Activated CD4-positive, alpha-beta T cell treated with anti-CD3 and anti-CD28 coated beads, Interleukin-2, amount 50 U/mL, for 1 hour (primary cell): ENCODE data around the gene SLC4A11.
"Not testable (repeated sequence)": the region's sequence is repeated elsewhere in the genome, so short reads cannot be mapped to it uniquely, and the experiment has no call there.

Source experiments
- DNase-seq: peaks from one replicate; pipeline ENCODE4 v3.0.0-alpha.2; 2020

The SLC4A11 gene

DNA sequence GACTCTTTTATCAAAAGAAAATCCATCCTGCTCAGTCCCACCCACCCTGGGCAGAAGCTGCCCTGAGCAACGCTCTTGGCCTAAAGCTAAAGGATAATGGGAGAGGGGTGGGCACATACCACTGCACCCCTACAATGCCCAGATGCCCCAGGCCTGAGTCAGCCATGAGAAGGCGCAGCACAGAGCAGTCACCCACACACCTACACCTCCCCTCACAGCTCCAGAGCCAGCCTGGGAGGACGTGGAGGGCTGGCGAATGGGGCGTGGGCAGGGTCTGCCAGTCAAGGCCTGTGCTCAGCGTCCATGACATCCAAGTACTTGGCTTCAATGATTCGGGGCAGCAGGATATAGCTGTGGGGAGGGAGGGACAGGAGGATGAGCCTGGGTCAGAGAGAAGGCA, 11.5 kb downstream of the SLC4A11 start:
- no peak for DNase-seq

DNA sequence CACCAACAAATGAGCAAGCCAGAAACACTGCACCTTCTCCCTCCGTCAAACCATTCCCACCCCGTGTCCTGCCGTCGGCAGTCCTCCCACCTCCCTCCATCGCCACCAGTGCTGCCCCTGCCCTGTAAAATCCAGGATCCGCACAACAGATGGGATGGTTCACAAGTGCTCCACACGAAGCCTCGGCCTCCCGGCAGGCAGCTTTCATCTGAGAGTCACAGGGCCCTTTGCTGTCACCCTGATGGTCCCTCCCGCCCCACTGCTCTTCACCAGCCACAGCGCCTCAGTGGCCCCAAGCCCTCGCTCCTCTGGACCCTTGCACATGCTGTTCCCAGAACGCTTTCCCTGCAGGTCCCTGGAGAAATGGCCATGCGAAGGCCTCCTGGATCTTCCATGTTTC, 12.1 kb downstream of the SLC4A11 start:
- no peak for DNase-seq

DNA sequence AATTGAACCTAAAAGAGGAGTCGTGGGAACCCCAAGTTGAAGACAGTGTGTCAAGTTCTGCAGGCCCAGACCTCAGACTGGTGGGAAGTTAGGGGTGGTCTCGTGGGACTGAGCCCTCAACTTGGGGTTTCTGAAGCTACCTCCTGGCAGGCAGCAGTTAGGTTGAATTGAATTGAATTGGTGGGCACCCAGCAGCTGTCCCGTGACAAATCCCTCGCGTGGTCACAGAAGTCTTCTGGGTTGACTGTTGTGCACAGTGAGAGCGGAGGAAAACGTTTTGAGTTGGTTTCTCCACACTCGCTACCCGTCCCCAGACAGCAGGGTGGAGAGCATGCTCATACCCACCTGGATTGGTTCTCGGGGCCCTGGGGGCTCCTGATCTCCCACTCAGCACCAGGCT, 12.9 kb downstream of the SLC4A11 start:
- DNase-seq: no peak

DNA sequence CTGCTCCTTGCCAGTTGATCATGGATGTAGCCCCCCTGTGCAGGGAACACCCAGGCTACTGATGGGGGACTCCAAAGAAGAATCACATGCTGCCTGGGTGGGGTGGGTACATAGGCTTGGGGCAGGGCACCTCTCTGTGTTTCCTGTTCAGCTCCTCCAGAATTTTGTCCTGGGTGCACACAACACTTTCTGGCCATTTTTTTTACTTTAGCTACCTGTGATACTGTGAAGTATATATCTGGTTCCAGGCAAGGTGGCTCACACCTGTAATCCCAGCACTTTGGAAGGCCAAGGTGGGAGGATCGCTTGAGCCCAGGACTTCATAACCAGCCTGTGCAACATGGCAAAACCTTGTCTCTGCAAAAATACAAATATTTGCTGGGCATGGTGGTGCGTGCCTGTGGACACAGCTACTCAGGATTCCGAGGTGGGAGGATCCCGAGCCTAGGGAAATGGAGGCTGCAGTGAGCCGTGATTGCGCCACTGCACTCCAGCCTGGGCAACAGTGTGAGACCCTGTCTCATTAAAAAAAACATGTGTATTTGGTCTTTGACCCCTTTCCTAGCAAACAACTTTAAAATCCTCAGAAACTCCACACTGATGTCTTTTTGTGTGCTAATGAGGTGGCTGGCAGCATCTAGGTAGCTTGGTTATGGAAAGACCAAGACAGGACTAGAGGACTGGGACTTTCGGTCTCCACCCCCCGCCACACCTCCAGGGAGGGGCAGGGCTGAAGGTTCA, 14.1 kb downstream of the SLC4A11 start:
- no peak for DNase-seq

DNA sequence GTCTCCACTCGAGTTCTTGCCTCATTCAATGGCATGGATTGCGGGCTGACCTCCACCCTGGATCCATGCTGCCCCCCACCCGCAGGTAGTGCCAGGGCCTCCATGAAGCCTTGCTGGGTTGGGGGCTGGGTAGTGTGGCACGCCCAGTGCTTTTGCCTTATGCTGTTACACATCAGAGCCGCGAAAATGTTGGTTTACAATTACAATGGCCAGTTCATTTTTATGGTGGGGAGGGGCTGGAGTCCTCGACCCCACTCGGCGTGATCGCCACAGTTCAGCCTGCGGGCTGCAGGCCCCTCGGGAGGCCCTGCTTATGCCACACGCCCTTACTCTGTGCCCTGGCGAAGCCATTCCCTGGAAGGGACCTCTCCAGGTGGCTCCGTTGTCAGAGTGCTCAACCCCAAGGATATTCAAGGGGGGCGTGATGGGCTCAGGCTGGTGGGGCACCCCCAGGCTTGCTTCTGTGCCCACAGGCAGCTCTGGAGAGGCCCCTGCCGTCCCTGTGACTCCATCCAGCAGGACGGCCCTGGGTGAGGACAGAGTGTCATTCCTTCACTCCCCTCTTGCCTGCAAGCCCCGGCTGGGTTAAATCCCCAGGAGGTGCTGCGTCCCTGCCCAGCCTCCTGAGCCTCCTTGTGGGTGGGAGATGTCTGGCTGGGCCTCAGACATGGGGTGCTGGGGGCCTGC, 14.9 kb downstream of the SLC4A11 start:
- DNase-seq: no peak

DNA sequence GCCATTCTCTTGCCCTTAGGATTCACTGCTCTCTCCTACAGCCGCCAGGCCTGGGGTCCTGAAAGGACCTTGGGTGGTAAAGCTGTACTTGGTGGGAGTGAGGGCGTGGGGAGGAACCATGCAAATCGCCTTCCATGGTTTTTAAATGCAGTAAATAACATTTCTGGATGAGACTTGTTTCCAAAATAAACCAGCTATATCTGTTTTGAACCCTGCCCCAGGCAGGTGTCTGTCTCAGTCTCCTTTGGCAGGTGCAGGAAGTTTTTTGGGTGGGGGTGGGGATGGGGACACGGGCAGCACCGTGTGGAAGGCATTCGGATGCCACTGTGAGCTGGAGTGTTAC, 15.4 kb downstream of the SLC4A11 start:
- DNase-seq: no peak

DNA sequence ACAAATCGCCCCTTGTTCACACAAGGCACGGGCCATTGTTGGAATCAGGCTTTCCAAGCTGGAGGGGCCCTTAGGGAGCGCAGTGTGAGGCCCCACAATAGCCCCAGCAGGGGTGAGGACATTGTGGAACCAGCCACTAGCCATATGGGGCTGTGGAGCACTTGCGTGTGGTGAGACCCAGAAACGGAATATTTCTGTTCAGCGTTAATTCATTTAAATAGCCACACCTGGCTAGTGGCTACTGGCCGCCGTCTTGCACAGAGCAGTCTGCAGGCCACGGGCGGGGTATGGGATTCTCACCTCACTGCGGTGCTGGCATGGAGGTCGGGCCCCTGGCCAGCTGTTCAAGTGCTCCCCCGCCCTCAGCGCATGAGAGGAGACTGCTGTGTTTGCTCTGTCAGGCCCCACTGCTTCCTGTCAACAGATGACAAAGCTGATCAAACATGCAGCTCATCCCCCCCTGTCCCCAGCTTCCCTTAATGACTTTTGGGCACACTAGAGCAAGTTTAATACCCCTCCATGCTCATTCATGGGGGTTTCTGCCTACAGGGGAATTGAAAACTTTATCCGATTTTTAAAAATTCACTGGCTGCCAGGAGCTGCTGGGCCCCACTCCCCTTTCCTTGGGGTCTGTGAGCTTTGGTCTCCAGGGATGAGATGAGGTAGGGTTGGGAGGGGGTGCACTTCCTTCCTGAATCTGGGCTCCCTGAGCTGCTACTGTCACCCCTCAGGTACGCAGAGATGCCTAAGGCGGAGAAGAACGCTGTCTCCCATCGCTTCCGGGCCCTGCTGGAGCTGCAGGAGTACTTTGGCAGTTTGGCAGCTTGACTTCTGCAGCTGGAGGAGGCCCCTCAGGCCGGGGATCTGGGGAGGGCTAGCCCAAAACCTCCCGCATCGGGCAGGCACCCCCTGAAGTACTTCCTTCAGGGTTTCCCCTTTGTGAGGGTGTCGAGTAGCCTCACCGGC, 16.1 kb downstream of the SLC4A11 start:
- DNase-seq: peak; percentile 18

DNA sequence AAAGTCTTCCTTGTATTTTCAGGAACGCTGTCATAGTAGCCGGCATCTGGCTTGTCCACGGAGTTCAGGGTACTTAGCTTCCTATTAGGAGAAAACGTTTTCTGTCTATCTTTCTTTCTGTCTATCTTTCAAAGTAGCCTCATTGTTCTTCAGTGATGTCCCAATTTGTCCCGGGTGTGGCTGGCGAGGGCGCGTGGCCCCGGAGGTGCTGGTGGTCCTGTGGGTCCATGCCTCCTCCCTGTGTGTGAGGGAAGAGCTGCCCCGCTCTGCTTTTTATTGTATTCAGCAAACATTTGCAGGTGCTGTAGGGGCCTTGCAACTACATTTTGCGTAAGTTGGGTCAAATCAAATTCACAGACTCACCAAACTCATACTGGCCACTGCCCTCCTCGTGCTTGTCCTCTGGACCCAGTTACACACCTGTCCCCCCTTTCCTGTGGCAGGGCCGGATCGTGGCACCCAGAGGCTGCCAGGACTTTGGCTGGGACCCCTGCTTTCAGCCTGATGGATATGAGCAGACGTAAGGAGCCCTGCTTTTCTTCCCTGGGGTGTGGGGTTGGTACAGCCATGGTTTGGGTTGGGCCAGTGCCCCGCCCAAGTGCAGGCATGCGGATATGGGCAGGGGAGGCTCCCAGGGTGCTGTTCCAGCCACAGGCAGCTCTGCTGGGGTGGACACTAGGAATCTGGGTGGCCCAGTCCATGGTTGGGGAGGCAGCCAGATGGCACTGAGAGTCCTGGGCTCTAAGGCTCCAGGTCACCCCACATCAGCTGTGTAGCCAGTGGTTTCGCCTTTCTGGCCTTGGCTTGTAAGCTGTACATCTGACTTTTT, 17.4 kb downstream of the SLC4A11 start:
- no peak for DNase-seq

DNA sequence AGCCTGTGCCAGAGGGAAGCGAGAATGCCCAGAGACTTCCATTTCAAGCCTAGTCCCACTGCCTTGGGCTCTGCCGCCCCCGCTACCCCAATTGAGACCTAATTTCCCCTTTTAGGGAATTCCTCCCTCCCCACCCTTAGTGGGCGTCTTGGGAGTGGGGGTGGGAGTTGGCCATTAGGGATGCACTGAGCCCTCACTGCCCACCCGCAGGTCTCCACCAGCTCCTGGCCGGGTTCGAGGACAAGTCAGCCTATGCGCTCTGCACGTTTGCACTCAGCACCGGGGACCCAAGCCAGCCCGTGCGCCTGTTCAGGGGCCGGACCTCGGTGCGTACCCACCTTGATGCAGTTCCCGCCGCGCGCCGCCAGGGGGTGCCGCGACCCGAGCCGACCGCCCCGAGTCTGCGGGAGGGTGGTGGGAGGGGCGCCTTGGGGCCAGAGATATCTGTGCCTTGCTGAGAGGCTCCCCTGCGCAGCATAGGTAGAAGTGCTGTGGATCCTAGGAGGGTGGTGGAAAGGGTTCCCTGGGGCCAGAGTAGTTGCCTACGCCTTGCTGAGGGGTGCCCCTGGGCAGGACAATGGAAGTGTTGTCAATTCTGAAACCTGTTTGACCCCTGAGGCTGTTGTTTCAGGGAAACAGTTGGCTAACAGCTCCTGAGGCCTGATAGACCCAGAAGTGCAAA, 20.5 kb downstream of the SLC4A11 start:
- DNase-seq: peak; percentile 78

DNA sequence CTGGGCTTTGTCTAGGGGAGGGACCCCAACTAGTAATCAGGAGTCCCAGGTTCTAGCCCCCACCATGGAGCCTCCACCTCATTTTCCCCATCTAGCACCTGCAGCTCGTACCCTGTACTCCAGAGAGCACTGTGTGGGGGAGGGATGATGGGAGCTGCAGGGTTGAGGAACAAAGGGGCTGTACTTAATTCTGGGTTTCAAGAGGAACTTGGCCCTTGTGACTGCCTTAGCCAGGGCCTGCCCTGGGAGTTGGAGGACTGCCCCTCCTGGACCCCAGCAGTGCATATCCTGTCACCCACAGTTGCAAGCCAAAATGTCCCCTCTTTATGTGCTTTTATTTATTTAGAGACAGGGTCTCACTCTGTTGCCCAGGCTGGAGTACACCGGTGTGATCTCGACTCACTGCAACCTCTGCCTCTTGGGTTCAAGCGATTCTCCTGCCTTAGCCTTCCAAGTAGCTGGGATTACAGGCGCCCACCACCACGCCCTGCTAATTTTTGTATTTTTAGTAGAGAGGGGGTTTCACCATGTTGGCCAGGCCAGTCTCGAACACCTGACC, 23.6 kb downstream of the SLC4A11 start:
- not testable (repeated sequence) for DNase-seq

DNA sequence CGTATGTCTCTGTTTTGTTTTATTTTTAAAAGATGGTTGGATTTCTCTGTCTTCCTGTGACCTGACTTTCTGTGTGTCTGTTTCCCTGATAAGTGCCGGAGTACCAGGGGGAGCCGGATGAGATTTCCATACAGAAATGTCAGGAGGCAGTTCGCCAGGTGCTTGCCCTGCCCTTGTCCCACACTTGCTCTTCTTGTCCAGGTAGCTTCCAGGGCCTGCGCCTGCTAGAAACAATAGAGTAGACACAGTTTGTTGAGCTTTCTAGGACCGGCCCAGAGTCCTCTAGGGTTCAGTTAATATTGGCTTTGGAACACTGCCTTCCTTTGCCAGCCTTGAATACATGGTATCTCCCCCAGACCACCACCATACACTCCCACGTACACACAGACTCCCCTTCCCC, 25.8 kb downstream of the SLC4A11 start:
- no peak for DNase-seq

DNA sequence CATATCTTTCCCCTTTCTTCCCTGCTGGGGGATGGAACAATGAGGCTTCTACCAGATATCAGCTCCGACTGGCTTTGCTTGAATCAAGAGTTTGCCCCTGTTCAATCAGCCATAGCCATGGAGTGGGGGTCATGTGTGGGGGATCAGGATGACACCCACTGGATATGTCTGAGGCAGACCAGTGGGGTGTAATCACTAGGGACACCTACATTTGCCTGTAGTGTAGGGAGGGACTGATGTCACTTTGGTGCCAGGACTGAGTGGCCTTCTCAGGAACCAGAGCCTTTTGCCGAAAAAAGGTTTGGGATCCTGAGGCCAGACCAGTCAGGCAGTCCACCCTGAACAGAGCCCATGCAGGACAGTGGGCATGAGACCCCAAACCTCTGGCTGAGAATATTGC, 28.6 kb downstream of the SLC4A11 start:
- DNase-seq: no peak

DNA sequence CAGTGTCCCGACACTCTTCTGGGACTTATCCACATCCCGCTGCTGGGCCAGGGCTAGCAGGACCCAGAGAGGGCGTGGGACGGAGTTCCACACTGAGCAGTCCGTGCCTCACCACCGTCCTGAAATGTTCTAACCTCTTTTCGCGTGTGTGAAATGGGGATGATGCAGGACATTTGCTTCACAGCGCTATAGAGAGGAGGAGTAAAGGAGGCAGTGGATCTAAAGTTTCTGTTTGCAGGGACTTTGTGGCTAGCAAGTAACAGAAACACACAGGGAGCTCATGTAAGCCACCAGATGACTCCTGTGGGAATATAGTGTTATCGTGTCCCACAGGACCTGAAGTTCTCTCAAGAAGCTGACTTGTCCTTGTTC, 29.1 kb downstream of the SLC4A11 start:
- no peak for DNase-seq

DNA sequence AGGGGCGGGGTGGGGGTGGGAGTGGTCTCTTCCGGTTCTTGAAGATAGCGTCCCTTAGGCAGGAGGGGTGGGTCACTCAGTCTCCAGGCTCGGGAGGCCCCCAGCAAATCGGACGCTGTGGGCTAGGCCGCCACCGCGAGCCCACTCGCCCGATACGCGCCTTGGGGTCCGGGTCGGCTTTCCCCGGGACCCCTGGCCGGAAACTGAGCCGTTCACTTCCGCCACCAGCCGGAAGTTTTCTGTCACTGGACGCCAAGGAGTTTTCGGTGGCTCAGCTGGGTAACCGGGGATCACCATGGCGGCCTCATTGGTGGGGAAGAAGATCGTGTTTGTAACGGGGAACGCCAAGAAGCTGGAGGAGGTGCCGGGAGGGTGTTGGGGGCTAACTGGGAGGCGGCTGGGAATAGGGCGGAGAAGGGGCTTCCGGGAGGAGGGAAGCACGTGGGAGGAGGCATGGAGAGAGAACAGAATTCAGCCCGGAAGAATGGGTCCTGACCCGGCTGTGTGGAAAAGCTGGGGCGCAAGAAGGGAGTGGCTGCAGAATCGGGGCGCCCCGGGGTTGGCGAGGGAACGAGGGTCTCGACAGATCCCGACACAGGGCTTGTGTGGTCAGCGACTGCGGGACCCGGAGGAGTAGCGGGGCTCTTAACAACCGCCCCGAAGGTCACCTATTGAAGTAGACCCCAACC, 29.6 kb downstream of the SLC4A11 start, which contains the start of gene ITPA:
Gene ITPA, plus strand, starts transcription at position 242 of the 689 bp plus-strand sequence. Its CDS starts 54 bp downstream, at position 296.
- DNase-seq: peak; percentile 52

DNA sequence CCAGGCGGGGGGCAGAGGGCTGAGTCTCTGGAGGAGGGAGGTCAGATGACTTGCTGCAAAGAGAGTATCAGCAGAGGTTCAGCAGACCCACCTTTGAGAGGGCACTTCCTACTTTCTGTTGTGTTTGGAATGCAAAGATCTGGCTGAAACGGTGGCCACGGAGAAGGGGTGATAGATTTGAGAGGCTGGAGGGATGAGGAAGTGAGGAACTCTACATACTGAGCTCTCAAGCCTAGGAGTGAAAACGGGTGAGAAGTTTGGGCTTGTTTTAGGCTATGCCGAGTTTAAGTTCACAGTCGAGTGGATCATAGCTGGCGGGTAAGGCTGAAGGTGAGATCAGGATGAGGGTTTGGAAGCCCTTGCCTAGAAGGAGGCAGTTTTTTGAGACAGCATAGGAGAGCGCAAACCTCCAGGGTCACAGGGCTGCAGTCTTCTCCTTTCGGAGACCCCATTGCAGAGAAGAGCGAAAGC, 30.2 kb downstream of the SLC4A11 start:
- no peak for DNase-seq

DNA sequence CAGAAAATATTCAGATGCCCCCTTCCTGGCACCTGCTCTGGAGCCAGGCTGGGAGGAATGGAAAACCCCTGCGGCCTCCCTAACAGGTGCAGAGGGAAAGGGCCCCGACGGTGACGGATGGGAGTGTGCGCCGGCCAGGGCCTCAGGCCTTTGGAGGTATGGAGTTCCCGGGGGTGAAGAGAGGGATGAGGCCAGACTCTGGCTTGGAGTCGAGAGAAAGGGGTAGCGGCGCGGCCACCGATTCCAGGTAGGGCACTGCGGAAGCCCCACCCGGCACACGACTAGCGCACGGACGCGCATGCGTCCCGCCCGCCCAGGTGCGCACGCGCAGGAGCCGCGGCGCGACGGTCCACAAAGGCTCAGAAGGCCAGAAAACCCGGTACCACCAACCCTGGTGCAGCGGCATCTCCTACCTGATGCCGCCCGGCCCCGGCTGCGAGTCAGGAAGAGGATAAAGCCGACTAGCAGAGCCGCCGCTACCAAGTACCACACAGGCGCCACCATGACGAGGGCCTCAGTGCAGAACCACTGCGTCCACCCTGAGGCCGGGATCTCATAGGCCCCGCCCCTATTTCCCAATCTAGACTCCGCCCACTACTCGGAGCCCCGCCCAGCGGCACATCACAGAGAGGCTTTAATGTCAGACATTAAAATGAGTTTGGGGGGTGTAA, 34.7 kb downstream of the SLC4A11 start, which contains the start of gene DDRGK1:
Gene DDRGK1, minus strand, starts transcription at position 559 of the 671 bp plus-strand sequence. Its CDS starts 55 bp downstream, at position 504.
- DNase-seq: peak; percentile 88

DNA sequence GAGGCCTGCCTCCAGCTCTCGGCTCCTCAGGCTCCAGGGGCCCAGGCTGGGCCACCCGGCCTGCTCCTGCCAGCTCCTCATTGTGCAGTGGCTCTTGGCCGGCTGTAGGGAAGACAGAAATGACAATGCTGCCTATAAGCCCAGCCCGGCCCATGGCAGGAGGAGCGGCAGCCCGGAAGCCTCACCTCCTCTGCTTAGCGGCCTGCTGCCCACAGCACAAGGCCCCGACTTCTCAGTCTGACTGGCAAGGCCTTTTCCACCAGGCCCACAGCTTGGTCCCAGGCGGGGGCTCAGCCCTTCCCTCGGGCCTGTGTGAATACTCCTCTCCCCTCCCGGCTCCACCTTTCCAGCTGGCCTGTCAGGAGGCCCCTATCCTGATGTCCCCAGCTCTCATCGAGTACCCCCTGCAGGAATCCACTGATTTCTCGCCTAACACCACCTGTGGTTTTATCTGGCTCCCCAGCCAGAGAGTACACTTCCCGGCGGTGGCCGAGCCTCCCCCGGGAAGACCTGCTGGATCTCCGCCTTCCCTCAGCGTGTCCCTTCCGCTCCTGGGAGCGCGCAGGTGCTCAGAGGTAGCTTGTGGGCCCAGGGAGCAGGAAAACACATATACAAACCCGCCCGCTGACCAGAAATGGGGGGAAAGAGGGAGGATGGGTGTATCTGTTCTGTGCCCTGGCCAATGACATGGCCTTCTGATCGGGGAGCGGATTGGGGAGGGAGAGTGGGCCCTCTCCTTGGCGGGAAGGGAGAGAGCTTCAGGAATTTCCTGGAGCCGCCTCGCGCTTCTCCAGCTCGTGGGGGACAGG, 35.5 kb downstream of the SLC4A11 start:
- DNase-seq: peak; percentile 7

DNA sequence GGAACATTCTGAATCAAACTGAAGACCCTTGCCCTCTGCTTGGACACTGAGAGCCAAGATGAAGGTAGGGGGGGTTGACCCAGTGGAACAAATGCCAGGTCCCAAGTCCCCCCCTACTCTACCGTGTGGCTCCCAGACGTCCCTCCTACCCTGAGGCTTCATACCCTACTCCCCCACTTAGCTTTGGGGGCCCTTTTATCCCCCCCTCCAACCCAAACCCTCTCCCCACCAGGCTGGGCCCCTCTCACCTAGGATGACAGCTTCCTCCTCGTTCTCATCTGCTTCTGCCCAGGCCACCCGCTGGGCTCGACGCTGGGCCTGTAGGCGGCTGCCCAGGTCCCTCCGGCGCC, 36.0 kb downstream of the SLC4A11 start:
- no peak for DNase-seq
